ENCODE data around the gene SIGLEC6.
"Not testable (repeated sequence)": the region's sequence is repeated elsewhere in the genome, so short reads cannot be mapped to it uniquely, and the experiment has no call there.

The SIGLEC6 gene

GRCh38 chr19:51509823-51510660 lies 21.4 kb downstream of the SIGLEC6 start:
- no peak for DNase-seq (ENCODE audit: low read depth in 2 of 3, low spot score in 1 of 3)

- no peak for DNase-seq (ENCODE audit: low read depth in 2 of 3, low spot score in 1 of 3)
These were observed 23.3 kb downstream of the SIGLEC6 start for GRCh38 chr19:51508059-51508733.

GRCh38 chr19:51507640-51508058 lies 23.8 kb downstream of the SIGLEC6 start:
- DNase-seq (ENCODE audit: low read depth in 2 of 3, low spot score in 1 of 3) = no peak

DNA sequence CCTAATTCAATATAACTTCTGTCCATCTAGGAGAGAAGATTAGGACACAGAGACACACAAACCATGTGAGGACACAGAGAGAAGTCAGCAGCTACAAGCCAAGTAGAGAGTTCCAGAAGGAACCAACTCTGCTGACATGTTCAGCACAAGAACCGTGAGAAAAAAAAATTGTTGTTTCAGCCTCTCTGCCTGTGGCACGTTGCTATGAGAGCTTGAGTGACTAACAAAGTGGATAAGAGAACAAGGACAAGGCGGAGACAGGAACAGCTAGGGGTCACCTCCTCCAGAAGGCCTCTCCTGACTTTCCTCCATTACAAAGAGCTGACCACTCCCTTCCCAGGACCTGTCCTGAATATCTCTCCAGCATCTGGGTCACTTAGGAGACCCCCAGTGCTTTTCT lies 24.3 kb downstream of the SIGLEC6 start:
- no peak for DNase-seq (ENCODE audit: low read depth in 2 of 3, low spot score in 1 of 3)

DNA sequence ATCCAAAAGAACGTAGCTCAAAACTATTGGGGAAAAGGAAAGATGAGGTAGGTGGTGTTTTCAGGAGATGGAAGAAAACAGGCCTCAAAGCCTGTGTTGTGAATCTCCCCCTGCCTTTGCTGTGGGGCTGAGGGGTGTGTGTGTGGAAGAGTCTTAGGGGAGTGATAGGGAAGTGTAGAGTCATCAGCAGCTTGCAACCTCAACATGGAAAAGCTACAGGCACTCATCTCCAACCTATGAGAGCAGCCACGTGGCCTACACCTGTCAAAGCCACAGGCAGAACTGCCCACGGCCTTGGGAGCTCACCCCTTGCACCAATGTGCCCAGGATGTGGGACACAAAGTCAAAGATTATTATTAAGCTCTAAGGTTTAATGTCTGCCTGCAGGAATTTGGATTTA lies 25.6 kb downstream of the SIGLEC6 start:
- no peak for DNase-seq (ENCODE audit: low read depth in 2 of 3, low spot score in 1 of 3)

DNA sequence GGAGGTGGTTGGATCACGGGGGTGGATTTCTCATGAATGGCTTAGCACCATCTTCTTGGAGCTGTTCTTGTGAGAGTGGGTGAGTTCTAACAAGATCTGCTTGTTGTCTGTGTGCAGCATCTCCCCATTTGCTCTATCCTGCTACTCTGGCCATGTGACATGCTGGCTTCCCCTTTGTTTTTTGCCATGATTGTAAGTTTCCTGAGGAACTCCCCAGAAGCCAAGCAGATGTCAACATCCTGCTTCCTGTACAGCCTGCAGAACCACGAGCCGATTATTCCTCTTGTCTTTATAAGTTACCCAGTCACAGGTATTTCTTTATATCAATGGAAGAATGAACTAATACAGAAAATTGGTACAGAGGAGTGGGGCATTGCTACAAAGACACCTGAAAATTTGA lies 27.6 kb downstream of the SIGLEC6 start:
- no peak for DNase-seq (ENCODE audit: low read depth in 2 of 3, low spot score in 1 of 3)

- DNase-seq (ENCODE audit: low read depth in 2 of 3, low spot score in 1 of 3) = no peak
These were observed 28.1 kb downstream of the SIGLEC6 start for GRCh38 chr19:51503286-51503817.

DNA sequence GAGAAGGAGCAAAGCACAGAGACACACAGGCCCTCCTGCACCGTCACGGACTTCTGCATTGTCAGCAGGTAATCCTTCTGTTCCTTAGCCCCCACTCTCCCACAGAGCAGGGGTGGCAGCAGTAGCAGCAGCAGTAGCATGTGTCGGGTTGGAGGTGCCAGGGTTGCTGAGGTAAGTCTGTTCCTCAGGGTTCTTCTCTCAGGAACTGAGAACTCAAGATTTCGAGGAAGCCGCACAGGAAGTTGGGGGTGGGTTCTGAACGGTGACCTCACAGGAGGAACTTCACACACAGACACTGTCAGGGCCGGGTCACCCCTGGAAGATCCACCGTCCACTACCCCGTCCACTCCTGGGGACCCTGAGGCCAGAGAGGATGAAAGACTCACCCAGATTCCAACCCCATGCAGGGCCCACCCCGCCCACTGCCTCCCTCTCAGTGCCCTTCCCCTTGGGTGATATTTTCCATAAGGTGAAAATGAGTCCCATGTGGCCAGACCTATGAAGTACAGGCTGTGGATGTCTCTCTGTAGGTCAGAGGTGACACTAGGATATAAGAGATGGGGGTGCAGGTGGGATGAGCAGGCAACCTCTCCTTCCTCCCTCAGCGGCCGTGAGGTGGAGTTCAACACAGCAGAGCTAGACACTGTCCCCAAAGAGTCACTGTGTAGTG lies 29.7 kb downstream of the SIGLEC6 start, which contains the start of gene SIGLEC12:
Gene SIGLEC12 (minus strand): TSS at position 207 of the 670 bp plus-strand sequence. CDS start 67 bp downstream, at position 140.
- DNase-seq (ENCODE audit: low read depth in 2 of 3, low spot score in 1 of 3) = peak in 2 of 3 donors; percentile 15 to 32

DNA sequence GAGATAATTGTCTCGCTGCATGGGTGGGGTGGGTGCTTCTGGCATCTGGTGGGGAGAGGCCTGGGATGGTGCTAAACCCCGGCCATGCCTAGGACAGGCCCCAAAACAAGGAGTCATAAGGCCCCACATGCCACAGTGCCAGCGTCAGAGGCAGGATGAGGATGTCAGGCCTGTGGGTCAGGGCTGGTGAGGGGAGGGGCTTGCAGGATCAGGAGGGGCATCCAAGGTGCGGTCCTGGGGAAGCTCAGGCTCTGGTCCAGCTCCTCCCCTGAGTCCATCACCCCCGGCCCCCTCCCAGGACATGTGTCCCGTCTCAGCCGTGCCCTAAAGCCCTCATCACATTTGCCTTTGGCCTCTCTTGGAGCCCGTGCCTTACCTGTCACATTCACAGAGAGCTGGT lies 30.5 kb downstream of the SIGLEC6 start:
- not testable (repeated sequence) for DNase-seq (ENCODE audit: low read depth in 2 of 3, low spot score in 1 of 3)

GRCh38 chr19:51497666-51498065 lies 33.8 kb downstream of the SIGLEC6 start:
- DNase-seq (ENCODE audit: low read depth in 2 of 3, low spot score in 1 of 3) = no peak

DNA sequence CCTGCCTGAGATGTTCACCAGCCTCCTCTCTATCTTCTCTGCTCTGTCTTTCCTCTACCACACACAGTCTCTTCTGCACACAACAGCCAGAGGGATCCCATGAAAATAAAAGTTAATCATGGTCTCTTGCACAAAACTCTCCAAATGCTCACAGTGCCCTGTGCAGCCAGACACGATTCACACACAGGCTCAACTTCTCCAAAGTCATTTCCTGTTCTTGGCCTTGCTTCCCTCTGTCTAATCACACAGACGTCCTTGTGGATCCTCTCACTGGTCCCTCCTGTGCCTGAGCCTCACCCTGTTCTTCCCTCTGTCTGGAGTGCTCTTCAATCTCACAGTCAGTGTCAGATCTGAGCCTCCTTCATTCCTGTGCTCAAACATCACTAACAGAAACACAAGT lies 37.7 kb downstream of the SIGLEC6 start:
- DNase-seq (ENCODE audit: low read depth in 2 of 3, low spot score in 1 of 3) = no peak

DNA sequence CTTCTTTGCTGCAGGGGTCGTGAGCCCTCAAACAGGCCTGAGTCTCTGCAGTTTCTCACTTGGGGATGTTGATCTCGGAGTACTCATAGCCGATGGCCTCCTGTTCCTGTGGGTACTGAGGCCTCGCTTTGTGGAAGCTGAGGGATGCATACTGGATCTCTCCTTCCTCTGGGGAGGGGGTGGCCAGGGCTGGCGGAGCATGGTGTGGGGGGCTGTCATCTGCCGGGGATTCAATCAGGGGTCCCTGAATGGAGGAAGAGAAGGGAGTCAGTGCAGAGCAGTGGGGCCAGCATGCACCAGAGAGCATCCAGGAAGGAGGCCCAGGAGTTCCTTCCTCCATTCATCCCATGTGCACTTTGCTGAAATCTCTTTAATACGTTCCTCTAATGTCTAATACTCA lies 39.9 kb downstream of the SIGLEC6 start:
- no peak for DNase-seq (ENCODE audit: low read depth in 2 of 3, low spot score in 1 of 3)

- DNase-seq (ENCODE audit: low read depth in 2 of 3, low spot score in 1 of 3) = no peak
These were observed 40.8 kb downstream of the SIGLEC6 start for GRCh38 chr19:51490676-51491075.

DNA sequence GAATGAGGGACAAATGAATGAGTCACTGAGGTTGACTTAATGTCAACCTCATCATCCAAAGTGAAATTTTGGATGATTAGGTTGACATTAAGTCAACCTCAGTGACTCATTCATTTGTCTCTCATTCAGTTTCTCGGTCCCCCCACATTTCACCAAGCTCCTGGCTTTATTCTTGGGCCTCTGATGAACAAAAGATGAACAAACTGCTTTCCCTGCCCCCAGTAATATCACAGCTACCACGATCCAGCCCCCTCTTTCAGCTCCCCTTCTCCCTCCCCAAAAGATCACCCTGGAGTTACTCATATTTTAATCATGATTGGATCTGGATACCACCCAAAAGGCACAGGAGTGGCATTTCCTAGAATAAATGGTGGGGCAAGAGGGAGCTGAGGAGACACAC lies 42.4 kb downstream of the SIGLEC6 start:
- DNase-seq (ENCODE audit: low read depth in 2 of 3, low spot score in 1 of 3) = no peak

DNA sequence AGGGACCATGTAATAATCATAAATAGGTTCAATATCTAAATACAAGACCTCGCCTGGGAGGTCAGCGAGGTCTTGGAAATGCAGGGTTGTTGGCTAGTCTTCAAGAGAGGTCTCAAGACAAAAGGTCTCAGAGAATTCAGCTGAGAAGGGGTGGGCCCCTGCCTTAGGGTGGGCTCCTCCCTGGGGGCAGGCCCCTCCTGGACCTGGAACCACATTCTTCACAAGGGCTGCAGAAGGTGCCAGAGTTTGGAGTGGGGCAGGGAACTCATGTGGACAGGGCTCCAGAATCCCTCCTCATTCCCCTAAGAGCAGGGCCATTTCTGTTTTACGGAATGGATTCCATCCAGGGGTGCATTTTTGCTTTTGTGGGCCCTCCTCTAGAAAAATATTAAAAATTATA lies 43.0 kb downstream of the SIGLEC6 start:
- DNase-seq (ENCODE audit: low read depth in 2 of 3, low spot score in 1 of 3) = no peak

- DNase-seq (ENCODE audit: low read depth in 2 of 3, low spot score in 1 of 3) = no peak
These were observed 45.4 kb downstream of the SIGLEC6 start for GRCh38 chr19:51485960-51486660.

GRCh38 chr19:51480590-51480989 lies 50.9 kb downstream of the SIGLEC6 start:
- DNase-seq (ENCODE audit: low read depth in 2 of 3, low spot score in 1 of 3) = no peak

- peak in 2 of 3 donors; percentile 23 to 28 for DNase-seq (ENCODE audit: low read depth in 2 of 3, low spot score in 1 of 3)
These were observed 51.7 kb downstream of the SIGLEC6 start for GRCh38 chr19:51479531-51480331.

DNA sequence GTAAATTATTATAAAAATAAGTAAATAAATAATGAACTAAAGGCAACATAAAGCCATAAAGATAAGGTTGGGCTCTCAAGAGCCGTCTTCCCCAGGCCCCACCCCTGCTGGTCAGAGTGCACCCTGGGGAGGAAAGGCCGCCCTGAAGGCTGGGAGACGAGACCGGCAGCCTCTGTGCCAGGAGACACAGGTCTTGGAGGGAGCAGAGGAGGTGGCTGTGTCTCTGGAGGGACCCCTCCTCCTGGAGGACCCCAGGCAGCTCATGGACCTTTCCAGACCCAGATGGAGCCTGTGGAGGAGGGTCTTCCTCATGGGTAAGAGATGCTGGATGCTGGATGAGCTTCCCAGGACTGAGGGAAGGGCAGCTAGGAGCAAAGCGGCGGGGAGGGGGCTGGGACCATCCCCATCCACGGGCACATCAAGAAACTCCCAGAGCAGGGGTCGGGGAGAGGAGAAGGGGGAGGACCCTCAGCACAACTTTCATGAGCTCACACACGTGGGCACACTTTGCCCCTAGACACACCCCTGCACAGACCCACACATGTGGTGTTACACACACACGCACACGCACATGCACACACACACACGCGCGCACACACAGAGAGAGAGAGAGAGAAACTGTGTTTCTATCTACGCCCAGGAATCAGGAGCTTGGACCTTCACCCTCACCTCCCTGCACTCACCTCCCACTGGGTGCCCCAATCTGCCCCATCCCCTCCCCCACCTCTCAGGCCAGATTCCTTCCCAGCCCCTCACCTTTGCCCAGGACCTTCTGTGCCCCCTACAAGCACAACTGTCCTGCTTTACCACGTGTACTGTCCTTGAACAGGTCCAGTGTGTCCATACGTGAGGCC lies 52.9 kb downstream of the SIGLEC6 start, which contains the start of gene CEACAM18:
Gene CEACAM18 (plus strand): TSS at position 159 of the 854 bp plus-strand sequence.
- no peak for DNase-seq (ENCODE audit: low read depth in 2 of 3, low spot score in 1 of 3)
